Neural progenitor cell (in vitro differentiated cells): Measurements from ENCODE around the gene SDCCAG8.

Experiments
- CTCF ChIP-seq: fragments of 200-600 bp; sonication (generic); IDR thresholded peaks from 2 replicates; pipeline ENCODE4 v1.5.1; 2017; ENCODE audit warnings: antibody characterized with exemption, mild to moderate bottlenecking
- EZH2 ChIP-seq: fragments of 200-600 bp; sonication (generic); IDR thresholded peaks from 2 replicates; pipeline ENCODE4 v1.6.1; 2017; ENCODE audit warnings: antibody characterized with exemption, mild to moderate bottlenecking, moderate library complexity
- EZH2phosphoT487 ChIP-seq: fragments of 200-600 bp; sonication (generic); IDR thresholded peaks from 2 replicates; pipeline ENCODE4 v1.6.1; 2017; ENCODE audit warnings: antibody characterized with exemption

DNA sequence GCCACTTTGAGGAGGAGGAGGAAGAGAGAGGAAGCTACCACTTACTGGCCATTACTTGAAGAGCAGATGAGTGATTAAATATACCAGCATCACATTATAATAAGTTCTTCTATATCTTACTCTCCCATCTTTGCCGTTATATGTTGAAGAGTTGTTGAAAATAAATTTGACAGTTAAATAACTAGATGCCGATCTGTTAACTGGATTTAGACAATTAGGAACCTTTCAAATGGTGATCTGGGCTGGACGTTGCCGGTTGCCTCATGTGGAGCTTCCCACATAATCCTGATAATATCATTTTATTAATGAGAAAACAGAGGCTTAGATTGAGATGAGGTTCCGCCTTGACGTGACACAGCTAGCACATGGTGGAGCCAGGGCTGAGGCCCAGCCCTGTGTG is 147.0 kb downstream of the SDCCAG8 start:
- no peak for TF ChIP-seq EZH2
- TF ChIP-seq CTCF, result no peak
- TF ChIP-seq EZH2phosphoT487, result no peak
